ENCODE data around the gene UBL3.

The UBL3 gene

GRCh38 chr13:29887030-29887557 lies 36.7 kb upstream of the UBL3 start:
- no peak for TF ChIP-seq ZFX (IDR thresholded peaks at IDR 0.05)
- TF ChIP-seq, protein P1, sequence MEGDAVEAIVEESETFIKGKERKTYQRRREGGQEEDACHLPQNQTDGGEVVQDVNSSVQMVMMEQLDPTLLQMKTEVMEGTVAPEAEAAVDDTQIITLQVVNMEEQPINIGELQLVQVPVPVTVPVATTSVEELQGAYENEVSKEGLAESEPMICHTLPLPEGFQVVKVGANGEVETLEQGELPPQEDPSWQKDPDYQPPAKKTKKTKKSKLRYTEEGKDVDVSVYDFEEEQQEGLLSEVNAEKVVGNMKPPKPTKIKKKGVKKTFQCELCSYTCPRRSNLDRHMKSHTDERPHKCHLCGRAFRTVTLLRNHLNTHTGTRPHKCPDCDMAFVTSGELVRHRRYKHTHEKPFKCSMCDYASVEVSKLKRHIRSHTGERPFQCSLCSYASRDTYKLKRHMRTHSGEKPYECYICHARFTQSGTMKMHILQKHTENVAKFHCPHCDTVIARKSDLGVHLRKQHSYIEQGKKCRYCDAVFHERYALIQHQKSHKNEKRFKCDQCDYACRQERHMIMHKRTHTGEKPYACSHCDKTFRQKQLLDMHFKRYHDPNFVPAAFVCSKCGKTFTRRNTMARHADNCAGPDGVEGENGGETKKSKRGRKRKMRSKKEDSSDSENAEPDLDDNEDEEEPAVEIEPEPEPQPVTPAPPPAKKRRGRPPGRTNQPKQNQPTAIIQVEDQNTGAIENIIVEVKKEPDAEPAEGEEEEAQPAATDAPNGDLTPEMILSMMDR (conservative IDR thresholded peaks at IDR 0.05), result no peak
- H3K27ac ChIP-seq, result no peak overlapping the region

DNA sequence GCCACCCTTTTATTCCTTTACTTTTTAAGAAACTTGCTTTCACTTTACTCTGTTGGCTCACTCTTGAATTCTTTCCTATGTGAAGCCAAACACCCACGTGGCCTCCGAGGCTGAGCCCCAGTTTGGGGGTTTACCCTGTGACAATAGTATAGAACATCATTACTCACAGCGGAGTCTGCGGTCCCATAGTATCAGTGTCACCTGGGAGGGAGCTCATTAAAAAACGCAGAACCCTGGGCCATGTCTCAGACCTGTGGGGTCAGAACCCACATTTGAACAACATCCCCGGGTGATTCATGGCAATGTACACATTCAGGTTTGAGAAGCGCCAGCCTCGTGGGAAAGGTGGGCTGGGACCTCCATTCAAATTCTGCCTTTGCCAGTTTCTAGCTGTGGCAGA lies 36.0 kb upstream of the UBL3 start:
- no peak overlapping the region for H3K27ac ChIP-seq

GRCh38 chr13:29885989-29886388 lies 35.6 kb upstream of the UBL3 start:
- H3K27ac ChIP-seq, result no peak overlapping the region
- TF ChIP-seq, protein P1 (conservative IDR thresholded peaks at IDR 0.05), result no peak
- no peak for TF ChIP-seq ZFX (IDR thresholded peaks at IDR 0.05)

More for the DNA sequence above, 36.0 kb upstream of the UBL3 start:
- TF ChIP-seq ZFX (IDR thresholded peaks at IDR 0.05), result no peak
- TF ChIP-seq, protein P1 (conservative IDR thresholded peaks at IDR 0.05), result no peak

DNA sequence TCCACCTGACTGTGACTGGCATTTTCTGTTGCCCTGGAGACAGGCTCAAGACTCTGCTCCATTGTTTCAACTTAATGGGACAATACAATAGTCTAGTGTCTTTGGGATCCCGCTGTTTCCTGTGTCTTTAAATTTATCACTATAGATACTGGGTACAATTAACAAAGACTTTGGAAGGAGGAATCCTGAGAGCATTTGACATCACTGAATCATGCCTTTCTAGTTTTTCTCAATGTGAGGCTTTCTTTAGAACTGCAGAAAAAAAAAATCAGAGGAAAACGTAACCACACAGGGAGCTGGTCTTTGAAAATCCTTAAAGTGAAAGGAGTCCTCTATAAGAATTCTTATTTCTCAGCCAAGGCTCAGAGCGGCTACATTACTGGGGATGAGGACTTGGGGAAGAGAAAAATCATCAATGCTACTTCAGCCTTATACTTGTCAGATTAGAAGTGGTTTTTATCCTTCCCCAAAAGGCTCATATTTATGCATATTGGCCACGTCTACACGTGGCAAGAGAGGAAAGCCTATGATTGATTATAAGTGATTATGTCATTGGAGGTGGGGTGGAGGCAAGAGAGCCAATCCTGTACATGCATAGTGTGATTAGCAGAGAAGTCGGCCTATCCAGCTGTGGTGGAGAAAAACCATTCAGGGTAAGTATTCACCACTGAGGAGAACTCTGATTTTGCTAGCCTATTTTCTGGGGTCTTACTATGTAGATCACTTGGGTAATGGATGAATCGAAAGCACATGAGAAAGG lies 34.4 kb upstream of the UBL3 start:
- TF ChIP-seq, protein P1 (conservative IDR thresholded peaks at IDR 0.05), result no peak
- no peak for TF ChIP-seq ZFX (IDR thresholded peaks at IDR 0.05)
- no peak overlapping the region for H3K27ac ChIP-seq

- no peak overlapping the region for H3K27ac ChIP-seq
- TF ChIP-seq, protein P1 (conservative IDR thresholded peaks at IDR 0.05), result no peak
- no peak for TF ChIP-seq ZFX (IDR thresholded peaks at IDR 0.05)
Observed at GRCh38 chr13:29883941-29884518, 33.6 kb upstream of the UBL3 start.

DNA sequence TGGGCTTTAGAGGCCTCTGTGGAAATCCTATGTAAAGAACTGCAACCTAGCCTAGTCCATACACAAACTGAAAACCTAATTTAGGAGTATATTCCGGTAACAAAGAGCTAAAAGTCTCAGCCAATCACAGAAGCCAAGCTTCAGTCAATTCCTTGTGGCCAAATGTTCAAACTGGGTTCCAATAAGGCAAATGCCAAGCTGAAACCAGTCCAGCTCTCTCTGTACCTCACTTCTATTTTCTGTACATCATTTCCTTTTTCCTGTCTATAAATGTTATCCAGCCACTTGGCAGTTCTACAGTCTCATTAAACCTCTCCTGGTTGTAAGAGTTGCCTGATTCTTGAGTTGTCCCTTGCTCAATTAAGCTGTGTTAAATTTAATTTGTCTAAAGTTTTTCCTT lies 31.7 kb upstream of the UBL3 start:
- H3K27ac ChIP-seq, result no peak overlapping the region
- TF ChIP-seq ZFX (IDR thresholded peaks at IDR 0.05), result no peak
- TF ChIP-seq, protein P1 (conservative IDR thresholded peaks at IDR 0.05), result no peak

GRCh38 chr13:29878101-29878500 lies 27.7 kb upstream of the UBL3 start:
- no peak for TF ChIP-seq ZFX (IDR thresholded peaks at IDR 0.05)
- TF ChIP-seq, protein P1 (conservative IDR thresholded peaks at IDR 0.05), result no peak
- H3K27ac ChIP-seq, result no peak overlapping the region
